ENCODE data around the gene ALOX12B.

- TF ChIP-seq CTCF (IDR thresholded peaks at IDR 0.05), result no peak
- TF ChIP-seq YY1 (IDR thresholded peaks at IDR 0.05; ENCODE audit: low read depth), result no peak
- no peak for TF ChIP-seq JUND (IDR thresholded peaks at IDR 0.05)
- TF ChIP-seq POLR2AphosphoS5 (IDR thresholded peaks at IDR 0.05; ENCODE audit: low read depth, low read length), result no peak
- TF ChIP-seq GATA2 (CRISPR knock-in tag; IDR thresholded peaks at IDR 0.05), result no peak
- TF ChIP-seq MAX (IDR thresholded peaks at IDR 0.05; ENCODE audit: low read depth), result no peak
- no peak for TF ChIP-seq RAD21 (IDR thresholded peaks at IDR 0.05; ENCODE audit: low read length)
- TF ChIP-seq CHD2 (IDR thresholded peaks at IDR 0.05; ENCODE audit: low read length, partially characterized antibody), result no peak
- no peak for TF ChIP-seq TEAD4 (IDR thresholded peaks at IDR 0.05; ENCODE audit: borderline replicate concordance, insufficient read depth)
- no peak for TF ChIP-seq EP300 (IDR thresholded peaks at IDR 0.05; ENCODE audit: borderline replicate concordance in 1 of 2, low read depth in 1 of 2, low read length in 1 of 2)
These were observed 45.9 kb upstream of the ALOX12B start for GRCh38 chr17:8133399-8133798.
